H1 (cell line): ENCODE measurements around the gene NAA40.

Experiments used
- CTCF ChIP-seq, 3 experiments: IDR thresholded peaks; 1 replicate in 2 of 3; 2 replicates in 1 of 3; pipeline versions ENCODE4 v1.5.1 to v1.6.1; 2011; ENCODE audit warnings: low read length in 3 of 3, mild to moderate bottlenecking in 3 of 3, inconsistent platforms in 2 of 3, low read depth in 1 of 3, moderate library complexity in 1 of 3; ENCODE audit not compliant: insufficient read depth in 1 of 3; ENCODE audit errors: control extremely low read depth in 1 of 3
- EP300 ChIP-seq, 2 experiments: IDR thresholded peaks; 1 replicate in 1 of 2; 2 replicates in 1 of 2; pipeline ENCODE4 v1.6.1; 2011 to 2012; ENCODE audit warnings: low read depth in 2 of 2, low read length in 2 of 2, mild to moderate bottlenecking in 2 of 2, borderline replicate concordance in 1 of 2, inconsistent platforms in 1 of 2, moderate library complexity in 1 of 2
- MAX ChIP-seq: IDR thresholded peaks from 2 replicates; pipeline ENCODE4 v1.6.1; 2012; ENCODE audit warnings: inconsistent platforms
- POLR2A ChIP-seq, 2 experiments: IDR thresholded peaks; 1 replicate in 1 of 2; 2 replicates in 1 of 2; pipeline ENCODE4 v1.6.1; 2011; ENCODE audit warnings: low read depth in 2 of 2, low read length in 2 of 2, mild to moderate bottlenecking in 2 of 2; ENCODE audit errors: control extremely low read depth in 1 of 2
- SIN3A ChIP-seq, 2 experiments: IDR thresholded peaks in 1 of 2; conservative IDR thresholded peaks in 1 of 2; 2 replicates each; pipeline ENCODE4 v1.6.1; 2011 to 2012; ENCODE audit warnings: low read length in 2 of 2, improper control_type of control experiment in 1 of 2, low read depth in 1 of 2, mild to moderate bottlenecking in 1 of 2
- YY1 ChIP-seq: IDR thresholded peaks from 2 replicates; pipeline ENCODE4 v1.6.1; 2011; ENCODE audit warnings: low read depth, mild to moderate bottlenecking, low read length

- no peak for TF ChIP-seq CTCF (IDR thresholded peaks at IDR 0.05; ENCODE audit: control extremely low read depth in 1 of 3, insufficient read depth in 1 of 3, low read depth in 1 of 3, low read length in 3 of 3)
- TF ChIP-seq EP300 (IDR thresholded peaks at IDR 0.05; ENCODE audit: borderline replicate concordance in 1 of 2, low read depth in 2 of 2, low read length in 2 of 2) = no peak
- no peak for TF ChIP-seq YY1
- TF ChIP-seq SIN3A (conservative IDR thresholded peaks at IDR 0.05 in 1 of 2, IDR thresholded peaks at IDR 0.05 in 1 of 2; ENCODE audit: low read depth in 1 of 2, low read length in 2 of 2) = no peak
- TF ChIP-seq POLR2A (IDR thresholded peaks at IDR 0.05; ENCODE audit: control extremely low read depth in 1 of 2, low read depth in 2 of 2, low read length in 2 of 2) = no peak
- no peak for TF ChIP-seq MAX
Observed at GRCh38 chr11:64004590-64004984, 65.8 kb downstream of the NAA40 start.
